H54 (cell line): ENCODE measurements around the gene NOL4.

Source experiments
- DNase-seq: peaks from one replicate; pipeline ENCODE4 v3.0.0; 2011; ENCODE audit warnings: low spot score, mixed read lengths; ENCODE audit not compliant: insufficient read length
- FAIRE-seq: peaks from 3 replicates; lab custom pipeline; 2011; peaks lifted over from hg19 to GRCh38; lab: Jason Lieb, UNC
- POLR2A ChIP-seq: IDR thresholded peaks from 2 replicates; pipeline ENCODE4 v1.6.1; 2011; ENCODE audit warnings: low read depth, mild to moderate bottlenecking, low read length

The NOL4 gene

DNA sequence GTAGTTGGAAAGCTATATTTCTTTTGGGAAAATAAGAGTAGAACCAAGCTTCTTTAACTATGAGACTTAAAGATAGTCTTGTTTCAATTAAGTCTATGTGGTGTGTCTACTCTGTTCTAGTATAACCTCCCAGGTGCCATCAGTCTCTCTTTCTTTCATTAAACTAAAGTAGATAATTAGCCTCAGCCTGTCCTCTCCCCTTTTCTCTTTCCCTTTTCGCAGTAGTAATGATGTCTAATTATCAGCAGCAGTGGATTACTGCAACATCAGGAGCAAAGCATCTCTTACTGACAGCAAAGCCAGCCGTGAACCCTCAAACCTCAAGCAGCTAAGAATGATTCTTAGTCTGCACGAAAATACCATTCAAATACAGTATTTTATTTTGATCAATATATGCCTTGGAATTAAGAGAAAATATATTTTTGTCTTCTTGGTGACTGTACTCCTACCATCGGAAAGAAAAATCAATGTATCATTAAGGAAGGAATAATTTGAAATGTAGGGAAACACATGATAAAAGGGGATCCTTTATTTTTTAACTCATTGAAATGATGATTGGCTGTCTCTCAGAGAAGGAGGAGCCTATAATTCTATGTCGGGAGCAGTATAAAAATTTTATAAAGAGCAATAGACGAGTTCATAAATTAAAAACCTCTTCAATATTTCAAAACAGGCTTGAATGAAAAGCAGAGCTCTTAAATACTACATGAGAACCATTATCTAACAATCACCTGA lies 4.5 kb downstream of the NOL4 start:
- DNase-seq, result no peak
- no peak for TF ChIP-seq POLR2A
- FAIRE-seq, result no peak

DNA sequence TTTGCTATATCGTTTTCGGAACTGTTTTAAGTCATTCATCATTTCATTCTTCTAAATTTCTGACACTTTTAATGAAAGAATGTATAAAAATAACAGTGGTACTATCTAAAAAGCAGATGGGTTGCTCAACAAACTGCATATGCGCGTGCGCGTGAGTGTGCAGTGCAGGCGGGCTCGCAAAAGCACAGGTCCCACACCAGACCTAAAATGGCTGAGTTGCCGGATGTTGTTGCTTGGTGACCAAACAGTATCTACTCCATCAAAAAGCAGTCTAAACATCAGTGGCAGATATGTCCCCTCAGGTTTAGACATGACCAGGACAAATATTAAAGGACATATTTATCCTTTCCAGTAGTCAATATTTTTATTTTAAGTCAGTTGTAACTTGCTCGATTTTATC lies 5.1 kb downstream of the NOL4 start:
- FAIRE-seq, result no peak
- DNase-seq, result no peak
- no peak for TF ChIP-seq POLR2A

DNA sequence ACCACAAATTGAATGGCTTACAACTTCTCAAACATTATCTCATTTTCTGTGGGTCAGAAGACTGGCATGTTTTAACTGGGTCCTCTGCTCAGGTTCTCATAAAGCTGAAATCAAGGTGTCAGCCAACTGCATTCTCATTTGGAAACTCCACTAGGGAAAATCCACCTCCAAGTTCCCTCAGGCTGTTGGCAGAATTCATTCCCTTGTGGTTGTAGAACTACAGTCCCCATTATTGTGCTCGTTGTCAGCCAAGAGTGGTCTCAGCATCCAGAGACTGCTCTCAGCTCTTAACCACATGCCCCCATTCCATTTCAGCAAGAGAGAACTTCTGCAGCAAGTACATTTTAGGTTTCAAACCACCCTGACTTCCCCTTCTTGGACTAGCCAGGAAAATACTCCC lies 12.2 kb downstream of the NOL4 start:
- FAIRE-seq (no peak), DNase-seq (no peak)
- TF ChIP-seq POLR2A, result no peak

DNA sequence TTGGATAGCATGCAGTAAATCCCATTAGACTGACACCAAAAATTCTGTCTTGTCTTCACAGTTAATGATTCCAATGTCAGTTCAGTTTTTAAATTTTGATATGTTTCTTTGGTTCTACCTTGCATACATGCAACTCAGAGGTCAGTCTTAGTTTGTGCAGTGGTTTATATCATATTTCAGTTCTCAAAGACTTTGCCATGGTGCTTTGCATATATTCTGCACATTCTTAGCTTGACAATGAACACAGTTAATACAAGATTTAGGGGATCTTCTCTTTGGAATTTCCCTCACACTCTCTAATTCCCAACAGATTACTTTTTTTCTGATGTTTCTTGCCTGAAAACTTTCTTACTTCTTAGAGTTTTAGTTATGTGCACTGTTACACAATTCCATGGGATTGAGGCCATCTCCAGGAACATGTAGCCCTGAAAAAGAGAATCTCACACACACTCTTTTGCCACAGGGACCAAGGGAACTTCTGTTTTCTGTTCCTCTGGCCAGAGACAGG lies 17.3 kb downstream of the NOL4 start:
- no peak for TF ChIP-seq POLR2A
- DNase-seq (no peak), FAIRE-seq (no peak)

DNA sequence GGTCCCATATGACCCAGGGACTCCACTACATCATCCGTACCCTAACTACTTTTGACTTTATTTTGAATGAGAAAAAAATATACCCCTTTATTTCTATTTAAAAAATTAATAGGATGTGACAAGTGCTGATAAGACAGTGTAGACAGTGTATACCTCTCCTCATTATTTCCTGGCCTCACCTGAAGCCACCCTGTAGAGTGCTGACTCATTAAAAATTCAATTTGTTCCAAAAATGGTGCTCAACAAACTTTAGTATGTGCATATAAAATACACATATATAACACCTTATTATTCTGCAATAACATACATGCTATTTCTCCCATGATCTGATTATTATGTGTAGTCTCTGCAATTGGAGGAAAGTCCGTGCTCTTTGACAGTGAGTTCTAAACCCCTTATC lies 20.8 kb downstream of the NOL4 start:
- DNase-seq, result no peak
- no peak for TF ChIP-seq POLR2A
- no peak for FAIRE-seq

DNA sequence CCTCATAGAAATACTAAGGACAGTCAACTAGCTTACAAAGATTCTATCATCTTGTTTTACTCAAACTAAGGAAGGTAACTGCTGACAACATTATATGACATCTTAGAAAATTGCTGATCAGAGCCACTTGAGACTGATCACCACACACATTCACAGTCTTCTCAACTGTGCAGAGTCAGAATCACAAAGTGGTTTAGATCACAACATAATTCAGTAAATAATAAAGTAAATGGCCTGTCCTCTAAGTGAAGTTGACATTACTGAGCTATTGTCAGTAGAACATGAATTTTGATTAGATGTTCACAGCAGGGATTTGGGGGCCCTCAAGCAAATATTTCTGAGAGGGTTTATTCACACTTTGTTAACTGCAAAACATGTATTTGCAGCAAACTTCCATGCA lies 28.5 kb downstream of the NOL4 start:
- no peak for DNase-seq
- no peak for FAIRE-seq
- no peak for TF ChIP-seq POLR2A

DNA sequence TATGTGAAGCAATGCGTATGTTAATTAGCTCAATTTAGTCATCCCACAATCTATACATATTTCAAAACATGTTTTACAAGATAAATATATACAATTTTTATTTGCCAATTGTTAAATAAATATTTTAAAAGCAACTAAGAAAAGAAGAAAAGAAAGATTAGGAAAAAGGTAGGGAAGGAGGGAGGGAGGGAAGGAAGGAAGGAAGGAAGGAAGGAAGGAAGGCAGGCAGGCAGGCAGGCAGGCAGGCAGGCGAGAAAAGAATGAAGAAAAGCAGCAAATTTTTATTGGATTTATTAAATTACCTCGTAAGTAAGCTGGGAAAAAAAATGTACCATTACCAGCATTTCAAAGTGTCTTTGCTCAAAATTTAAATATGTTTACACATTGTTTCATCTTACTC lies 30.5 kb downstream of the NOL4 start:
- DNase-seq (no peak), FAIRE-seq (no peak)
- TF ChIP-seq POLR2A, result no peak

DNA sequence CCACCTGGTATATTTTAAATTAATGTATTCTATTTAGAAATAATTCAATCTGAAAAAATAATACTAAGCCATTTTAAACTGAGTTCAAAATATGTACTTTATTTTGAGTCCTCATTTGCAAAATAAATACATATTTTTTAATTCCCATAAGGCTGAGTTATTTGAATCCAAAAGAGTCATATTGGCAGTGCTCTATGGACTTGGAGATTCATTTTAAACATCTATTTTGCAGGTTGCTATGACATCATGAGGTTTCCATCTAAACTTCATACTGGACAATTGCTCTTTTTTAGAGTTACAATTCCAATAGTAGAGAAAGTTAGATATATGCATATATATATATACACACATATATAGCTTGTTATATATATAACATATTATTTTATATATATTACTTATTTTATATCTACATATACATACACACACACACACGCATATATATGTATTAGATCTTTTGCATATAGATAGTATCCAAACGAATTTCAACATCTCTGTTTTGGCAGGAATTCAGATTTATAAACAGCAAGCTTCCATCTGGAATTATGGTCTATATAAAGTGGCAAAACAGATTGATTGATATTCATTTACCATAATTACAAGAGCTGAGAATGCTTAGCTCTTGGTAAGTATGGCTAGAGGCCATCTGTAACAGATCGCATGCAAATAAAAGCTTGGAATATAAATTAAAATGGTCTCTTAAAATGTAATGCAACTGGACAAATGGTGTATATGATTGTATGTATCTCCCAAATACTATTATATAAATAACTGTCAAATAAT lies 34.9 kb downstream of the NOL4 start:
- FAIRE-seq, result no peak
- no peak for DNase-seq
- TF ChIP-seq POLR2A, result no peak
